Adrenal gland (tissue), 12 donors: ENCODE results near the gene RRM1. TPM values are rescaled to one million over a fixed set of nuclear protein-coding genes. Genes with fewer than 3 reads are reported as not detected.
A peak's percentile ranks its signal among the peaks of the same experiment; 100 is the strongest.

Experiments used
- DNase-seq, 7 donors: peaks; one replicate each; pipeline ENCODE4 v3.0.0-alpha.2; 2019 to 2020
- H3K27ac ChIP-seq, 5 donors: fragments of 200-600 bp; sonication (generic) in 4 of 5; 1 replicate in 3 of 5; 2 replicates in 2 of 5; pipeline versions ENCODE4 v1.5.1 to v1.8.0; 2016 to 2020; ENCODE audit warnings: mild to moderate bottlenecking in 1 of 5
- H3K27me3 ChIP-seq: fragments of 200-600 bp; 2 replicates; pipeline ENCODE4 v1.8.0; 2021
- H3K36me3 ChIP-seq, 2 donors: fragments of 200-600 bp; replicated peaks in 1 of 2; 1 replicate in 1 of 2; 2 replicates in 1 of 2; pipeline versions ENCODE4 v1.5.1 to v1.8.0; 2018 to 2022
- H3K4me1 ChIP-seq, 2 donors: fragments of 200-600 bp; replicated peaks in 1 of 2; 1 replicate in 1 of 2; 2 replicates in 1 of 2; pipeline versions ENCODE4 v1.5.1 to v1.8.0; 2018 to 2021
- H3K4me3 ChIP-seq, 4 donors: fragments of 200-600 bp; sonication (generic) in 3 of 4; one replicate each; pipeline ENCODE4 v1.5.1; 2016 to 2018
- H3K9me3 ChIP-seq, 3 donors: fragments of 200-600 bp; sonication (generic) in 1 of 3; replicated peaks in 1 of 3; 1 replicate in 2 of 3; 2 replicates in 1 of 3; pipeline versions ENCODE4 v1.5.1 to v1.8.0; 2016 to 2021
- POLR2A ChIP-seq, 2 donors: fragments of 450-650 bp; IDR thresholded peaks; one replicate each; pipeline ENCODE4 v1.6.1; 2017; ENCODE audit warnings: antibody characterized with exemption in 2 of 2, mild to moderate bottlenecking in 2 of 2, moderate library complexity in 1 of 2
- WGBS, 4 donors: extraction: QIAGEN DNeasy Blood & Tissue Kit in 2 of 4; methylation state at CpG; one replicate each; pipeline versions ENCODE4 v1.1.5 to v1.1.7; 2013 to 2017; 5-methylcytosine and 5-hydroxymethylcytosine counted together
- intact Hi-C, 2 donors: fragments of 100-400 bp; cut with DNase I; formaldehyde crosslinking; loops; one replicate each; pipeline versions ENCODE4 v1.14.1 to v1.15.0; 2022 to 2023
- polyA plus RNA-seq, 3 donors: library from polyadenylated mRNA; stranded (reverse); fragments of 200-250 nt in 2 of 3; fragments of 350-450 nt in 1 of 3; fragmentation: Illumina TruSeq in 1 of 3; extraction: RNeasy Lipid Tissue Mini Kit (QIAGEN cat#74804) in 1 of 3; gene quantifications; one replicate each; pipeline ENCODE4 v1.2.3, GENCODE V29; 2013 to 2014
- total RNA-seq, 9 donors: library from RNA; depleted of rRNA in 4 of 9; stranded (reverse); fragments of >200 nt in 4 of 9; fragments of 120-200 nt in 1 of 9; fragmentation: NEBNext Ultra II Directional in 1 of 9; extraction: Animal tissue kit (Norgen Biotek cat#: 25700) in 1 of 9; gene quantifications; one replicate each; pipeline versions ENCODE4 v1.1.0 to v1.2.4, GENCODE V29; 2013 to 2023
- TF ChIP-seq, protein P1 (sequence below), 6 experiments: fragments of 450-650 bp in 4 of 6; fragments of 200-600 bp in 2 of 6; sonication (generic) in 1 of 6; IDR thresholded peaks; 1 replicate in 5 of 6; 2 replicates in 1 of 6; pipeline versions ENCODE4 v1.5.1 to v1.8.0; 2016 to 2021; ENCODE audit warnings: antibody characterized with exemption in 6 of 6, mild to moderate bottlenecking in 2 of 6, moderate library complexity in 1 of 6
- donor health status: healthy with polysubstance abuse.
- donor health status: Bipolar disorder and iron deficiency.
- donor health status: DM: yes; HTN: yes; CAD: no.
- donor health status: DM: no; HTN: no; CAD: no.
- donor health status: DM: no; HTN: no; CAD: no.
- donor health status: DM: yes; HTN: yes; CAD: no.

Gene RRM1
- total and polyA plus RNA-seq, 12 donors: 7.2 to 99.3 (median 58.8) TPM

DNA sequence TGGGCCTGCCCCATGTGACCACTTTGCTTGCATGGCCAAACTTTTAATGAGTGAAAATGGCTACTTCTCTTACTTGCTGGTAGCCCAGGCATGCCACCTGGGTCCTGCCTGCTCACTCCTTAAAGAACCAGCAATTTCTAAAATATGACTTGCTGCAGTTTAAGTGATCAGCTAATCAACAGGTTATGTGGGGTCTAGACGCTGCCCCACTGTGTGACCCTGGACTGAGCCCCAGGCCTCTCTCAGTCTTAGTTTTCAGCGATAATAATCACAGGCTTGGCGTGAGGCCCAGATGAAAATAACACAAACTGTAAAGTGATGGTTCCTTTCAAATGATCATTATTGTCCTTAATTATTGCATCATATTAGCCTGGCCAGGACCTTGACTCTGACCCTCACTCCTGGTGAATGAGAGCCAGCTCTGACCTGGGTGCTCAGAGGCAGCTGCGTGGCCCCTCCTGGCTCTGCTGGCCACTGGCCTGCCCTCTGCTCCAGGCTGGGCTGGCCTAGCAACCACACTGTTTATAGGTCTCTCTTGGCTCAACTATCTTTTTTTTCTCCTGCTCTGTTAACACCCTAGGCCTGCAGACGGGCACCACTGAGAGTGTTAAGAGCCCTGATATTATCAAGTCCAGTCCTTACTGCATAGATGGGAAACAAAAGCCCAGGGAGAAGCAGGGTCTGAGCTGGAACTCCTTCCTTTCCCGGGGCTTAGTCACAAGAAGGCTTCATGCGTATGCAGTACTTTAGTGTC lies 89.7 kb downstream of the RRM1 start:
- intact Hi-C loops: loop anchor here (10.0 kb wide), 2 partner anchors 310 to 820 kb away; no protein-coding TSS in a partner anchor

DNA sequence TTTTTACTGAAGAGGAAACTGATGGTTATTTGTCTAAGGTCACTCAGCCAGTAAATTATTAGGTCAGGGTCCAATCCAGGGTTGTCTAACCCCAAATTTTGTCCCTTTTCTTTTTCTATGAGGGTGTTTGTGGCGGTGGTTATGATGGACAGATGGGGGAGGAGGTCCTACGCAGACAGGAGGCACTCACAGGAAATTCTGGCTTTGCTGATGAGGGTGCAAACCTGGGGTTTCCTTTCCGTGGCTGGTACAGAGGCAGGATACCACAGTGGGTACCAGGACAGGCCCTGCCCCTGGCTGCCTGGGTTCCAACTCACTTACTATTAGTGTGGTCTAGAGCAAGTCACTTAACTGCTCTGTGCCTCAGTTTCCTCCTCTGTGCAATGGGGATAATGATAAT lies 91.0 kb downstream of the RRM1 start:
- TF ChIP-seq POLR2A (IDR thresholded peaks at IDR 0.05): no peak
- TF ChIP-seq, protein P1, sequence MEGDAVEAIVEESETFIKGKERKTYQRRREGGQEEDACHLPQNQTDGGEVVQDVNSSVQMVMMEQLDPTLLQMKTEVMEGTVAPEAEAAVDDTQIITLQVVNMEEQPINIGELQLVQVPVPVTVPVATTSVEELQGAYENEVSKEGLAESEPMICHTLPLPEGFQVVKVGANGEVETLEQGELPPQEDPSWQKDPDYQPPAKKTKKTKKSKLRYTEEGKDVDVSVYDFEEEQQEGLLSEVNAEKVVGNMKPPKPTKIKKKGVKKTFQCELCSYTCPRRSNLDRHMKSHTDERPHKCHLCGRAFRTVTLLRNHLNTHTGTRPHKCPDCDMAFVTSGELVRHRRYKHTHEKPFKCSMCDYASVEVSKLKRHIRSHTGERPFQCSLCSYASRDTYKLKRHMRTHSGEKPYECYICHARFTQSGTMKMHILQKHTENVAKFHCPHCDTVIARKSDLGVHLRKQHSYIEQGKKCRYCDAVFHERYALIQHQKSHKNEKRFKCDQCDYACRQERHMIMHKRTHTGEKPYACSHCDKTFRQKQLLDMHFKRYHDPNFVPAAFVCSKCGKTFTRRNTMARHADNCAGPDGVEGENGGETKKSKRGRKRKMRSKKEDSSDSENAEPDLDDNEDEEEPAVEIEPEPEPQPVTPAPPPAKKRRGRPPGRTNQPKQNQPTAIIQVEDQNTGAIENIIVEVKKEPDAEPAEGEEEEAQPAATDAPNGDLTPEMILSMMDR (IDR thresholded peaks at IDR 0.05): no peak
- Histone ChIP-seq H3K27ac (no peak overlapping the region), H3K36me3 (no peaks in the 10 kb centered on the region), H3K4me1 (peaks cover 0 to 18% of the 10 kb centered on the region in 2 donors), H3K9me3 (no peaks in the 10 kb centered on the region), H3K4me3 (no peak overlapping the region), H3K27me3 (no peaks in the 10 kb centered on the region)
- no peak for DNase-seq
- intact Hi-C loops: loop anchor here (5.0 to 10.0 kb wide), 3 partner anchors 309 to 819 kb away; partner anchors contain the start of gene OR52M1 (in 1 of the 2)
- 51 to 77% (median 67%) methylated on average over 3 of the region's 3 CpGs for WGBS, 4 donors

More for the DNA sequence above, 89.7 kb downstream of the RRM1 start:
- DNase-seq: peak in 1 of 7 donors; percentile 5
- H3K27ac ChIP-seq: no peak overlapping the region
- no peaks in the 10 kb centered on the region for H3K36me3 ChIP-seq
- no peaks in the 10 kb centered on the region for H3K9me3 ChIP-seq
- H3K4me1 ChIP-seq: peaks cover 0 to 18% of the 10 kb centered on the region in 2 donors
- no peaks in the 10 kb centered on the region for H3K27me3 ChIP-seq
- no peak overlapping the region for H3K4me3 ChIP-seq
- WGBS, 4 donors: 65 to 73% (median 69%) methylated on average over 6 to 7 of the region's 7 CpGs
- TF ChIP-seq, protein P1 (IDR thresholded peaks at IDR 0.05): no peak
- no peak for TF ChIP-seq POLR2A (IDR thresholded peaks at IDR 0.05)

DNA sequence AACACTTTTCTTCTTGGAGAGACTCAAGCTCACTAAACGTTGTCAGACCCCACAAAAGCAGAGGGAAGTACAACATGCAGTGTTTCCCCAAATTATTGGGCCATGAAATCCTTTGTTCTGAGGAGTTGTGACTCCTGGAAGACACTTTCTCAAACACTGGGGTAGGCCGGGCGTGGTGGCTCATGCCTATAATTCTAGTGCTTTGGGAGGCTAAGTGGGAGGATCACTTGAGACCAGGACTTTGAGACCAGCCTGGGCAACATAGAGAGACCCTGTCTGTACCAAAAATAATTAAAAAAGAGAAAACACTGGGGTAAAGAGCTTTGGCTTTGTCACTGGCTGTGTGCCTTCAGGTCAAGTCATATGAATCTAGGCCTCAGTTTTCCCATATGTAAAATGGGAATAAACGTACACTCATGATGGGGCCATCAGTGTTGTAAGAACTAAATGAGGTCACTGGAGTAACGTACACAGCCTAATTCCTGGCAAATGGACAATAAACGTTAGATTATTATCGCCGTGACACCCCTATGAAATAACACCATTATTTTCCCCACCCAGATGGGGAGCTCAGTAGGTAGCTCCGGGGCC lies 92.0 kb downstream of the RRM1 start:
- DNase-seq: no peak
- intact Hi-C loops: loop anchor here (2.0 to 10.0 kb wide), 4 partner anchors 308 to 818 kb away; partner anchors contain the start of gene OR52M1 (in 1 of the 2)
- Histone ChIP-seq H3K27ac (no peak overlapping the region), H3K9me3 (no peaks in the 10 kb centered on the region), H3K27me3 (no peaks in the 10 kb centered on the region), H3K4me1 (peaks cover 0 to 18% of the 10 kb centered on the region in 2 donors), H3K4me3 (peak overlapping the region in 1 of 4 donors; percentile 56), H3K36me3 (no peaks in the 10 kb centered on the region)
- WGBS, 4 donors: 28 to 38% (median 32%) methylated on average over 9 of the region's 9 CpGs
- TF ChIP-seq POLR2A (IDR thresholded peaks at IDR 0.05): no peak
- TF ChIP-seq, protein P1 (IDR thresholded peaks at IDR 0.05): peak in 1 of 6 experiments; percentile 27
